Brain microvascular endothelial cell (primary cell): ENCODE results near the gene TGM2.

Source experiments
- DNase-seq: peaks from one replicate; pipeline ENCODE4 v3.0.0-alpha.2; 2020
- H3K27ac ChIP-seq: fragments of 250-450 bp; sonication (Bioruptor Pico); 2 replicates; pipeline ENCODE4 v1.5.1; 2020; ENCODE audit warnings: mild to moderate bottlenecking, moderate library complexity
- H3K27me3 ChIP-seq: fragments of 250-450 bp; sonication (Bioruptor Pico); replicated peaks from 2 replicates; pipeline ENCODE4 v1.5.1; 2020; ENCODE audit warnings: mild to moderate bottlenecking
- H3K36me3 ChIP-seq: fragments of 250-450 bp; sonication (Bioruptor Pico); replicated peaks from 2 replicates; pipeline ENCODE4 v1.5.1; 2020; ENCODE audit warnings: mild to moderate bottlenecking
- H3K4me3 ChIP-seq: 2 replicates; pipeline ENCODE4 v1.5.1; 2011; ENCODE audit warnings: low read depth, mild to moderate bottlenecking, control low read depth, low read length, moderate library complexity
- CTCF ChIP-seq: IDR thresholded peaks from 2 replicates; pipeline ENCODE4 v1.5.1; 2011; ENCODE audit warnings: low read depth, mild to moderate bottlenecking, moderate library complexity, low read length, control low read depth, inconsistent platforms; ENCODE audit errors: missing control alignments
- in situ Hi-C: cut with HindIII; loops from 2 replicates; pipeline ENCODE4 v1.10.0; 2017; ENCODE audit warnings: low sequenced_read_pairs, low pct_ligation_motif_present

The TGM2 gene

GRCh38 chr20:38139156-38139912, 25.7 kb downstream of the TGM2 start:
- no peak for DNase-seq
- H3K36me3 ChIP-seq = peaks cover 88% of the 10 kb centered on the region
- no peak overlapping the region for H3K27ac ChIP-seq

GRCh38 chr20:38138086-38138778, 26.8 kb downstream of the TGM2 start:
- peaks cover 85% of the 10 kb centered on the region for H3K36me3 ChIP-seq
- TF ChIP-seq CTCF = no peak

More at GRCh38 chr20:38139156-38139912, 25.7 kb downstream of the TGM2 start:
- in situ Hi-C loops = no loop called here
- TF ChIP-seq CTCF = no peak
- Histone ChIP-seq H3K27me3 (no peaks in the 10 kb centered on the region), H3K4me3 (no peak overlapping the region)

GRCh38 chr20:38137441-38138037, 27.5 kb downstream of the TGM2 start:
- TF ChIP-seq CTCF = no peak
- H3K27ac ChIP-seq = no peak overlapping the region

More at GRCh38 chr20:38138086-38138778, 26.8 kb downstream of the TGM2 start:
- H3K27ac ChIP-seq = no peak overlapping the region
- no peak overlapping the region for H3K4me3 ChIP-seq
- in situ Hi-C loops = no loop called here
- no peak for DNase-seq
- no peaks in the 10 kb centered on the region for H3K27me3 ChIP-seq

GRCh38 chr20:38136421-38137245, 28.4 kb downstream of the TGM2 start:
- in situ Hi-C loops = no loop called here
- Histone ChIP-seq H3K27ac (no peak overlapping the region), H3K27me3 (no peaks in the 10 kb centered on the region), H3K36me3 (peaks cover 70% of the 10 kb centered on the region), H3K4me3 (no peak overlapping the region)
- TF ChIP-seq CTCF = no peak
- DNase-seq = no peak

More at GRCh38 chr20:38137441-38138037, 27.5 kb downstream of the TGM2 start:
- in situ Hi-C loops = no loop called here
- Histone ChIP-seq H3K27me3 (no peaks in the 10 kb centered on the region), H3K36me3 (peaks cover 79% of the 10 kb centered on the region), H3K4me3 (no peak overlapping the region)
- no peak for DNase-seq

GRCh38 chr20:38135651-38136420, 29.2 kb downstream of the TGM2 start:
- H3K27ac ChIP-seq = peak overlapping the region; percentile 61
- H3K27me3 ChIP-seq = no peaks in the 10 kb centered on the region
- H3K36me3 ChIP-seq = peaks cover 63% of the 10 kb centered on the region
- H3K4me3 ChIP-seq = no peak overlapping the region
- DNase-seq = no peak
- in situ Hi-C loops = no loop called here
- TF ChIP-seq CTCF = no peak
